H9 (cell line): ENCODE data around the gene SLC22A16. TPM values are rescaled to one million over a fixed set of nuclear protein-coding genes. Genes with fewer than 3 reads are reported as not detected.

Experiments used
- DNase-seq: peaks from one replicate; pipeline ENCODE4 v3.0.0-alpha.2; 2017
- H2AFZ ChIP-seq: one replicate; pipeline ENCODE4 v1.6.1; 2013; ENCODE audit warnings: mild to moderate bottlenecking, low read length, control low read depth, moderate library complexity
- H2AK5ac ChIP-seq: 2 replicates; pipeline ENCODE4 v1.6.1; 2013; ENCODE audit warnings: low read length, control low read depth, mixed read lengths; ENCODE audit not compliant: insufficient read length
- H2BK120ac ChIP-seq: one replicate; pipeline ENCODE4 v1.6.1; 2013; ENCODE audit warnings: low read depth, mild to moderate bottlenecking, low read length, control low read depth, inconsistent platforms; ENCODE audit not compliant: poor library complexity, severe bottlenecking
- H2BK12ac ChIP-seq: 2 replicates; pipeline ENCODE4 v1.6.1; 2013; ENCODE audit warnings: low read length, control low read depth, mixed read lengths, low read depth; ENCODE audit not compliant: insufficient read length
- H2BK15ac ChIP-seq: 2 replicates; pipeline ENCODE4 v1.6.1; 2013; ENCODE audit warnings: low read depth, low read length, control low read depth
- H2BK20ac ChIP-seq: one replicate; pipeline ENCODE4 v1.6.1; 2013; ENCODE audit warnings: low read depth, mild to moderate bottlenecking, low read length, control low read depth, inconsistent platforms; ENCODE audit not compliant: poor library complexity, severe bottlenecking
- H2BK5ac ChIP-seq: 2 replicates; pipeline ENCODE4 v1.6.1; 2013; ENCODE audit warnings: low read length, control low read depth, mixed read lengths; ENCODE audit not compliant: insufficient read length
- H3K14ac ChIP-seq: 2 replicates; pipeline ENCODE4 v1.6.1; 2013; ENCODE audit warnings: low read length, control low read depth; ENCODE audit not compliant: insufficient read depth
- H3K18ac ChIP-seq: 2 replicates; pipeline ENCODE4 v1.6.1; 2013; ENCODE audit warnings: low read depth, mild to moderate bottlenecking, mixed read lengths, low read length, control low read depth; ENCODE audit not compliant: insufficient read length
- H3K23ac ChIP-seq: 2 replicates; pipeline ENCODE4 v1.6.1; 2013; ENCODE audit warnings: low read length, control low read depth, mixed read lengths, low read depth; ENCODE audit not compliant: insufficient read length
- H3K23me2 ChIP-seq: 2 replicates; pipeline ENCODE4 v1.6.1; 2013; ENCODE audit warnings: low read depth, mild to moderate bottlenecking, mixed read lengths, low read length, control low read depth; ENCODE audit not compliant: insufficient read length, poor library complexity, severe bottlenecking
- H3K27ac ChIP-seq: 2 replicates; pipeline ENCODE4 v1.5.1; 2013; ENCODE audit warnings: low read length, control low read depth, mixed read lengths, low read depth; ENCODE audit not compliant: insufficient read length
- H3K27me3 ChIP-seq: 2 replicates; pipeline ENCODE4 v1.6.1; 2013; ENCODE audit warnings: low read length, control low read depth, inconsistent platforms; ENCODE audit not compliant: insufficient read depth
- H3K4ac ChIP-seq: 2 replicates; pipeline ENCODE4 v1.6.1; 2013; ENCODE audit warnings: low read depth, mild to moderate bottlenecking, control low read depth, inconsistent platforms, low read length, moderate library complexity
- H3K4me1 ChIP-seq: 2 replicates; pipeline ENCODE4 v1.6.1; 2013; ENCODE audit warnings: low read length, control low read depth, inconsistent platforms; ENCODE audit not compliant: insufficient read depth
- H3K4me2 ChIP-seq: 2 replicates; pipeline ENCODE4 v1.6.1; 2013; ENCODE audit warnings: low read length, control low read depth, mixed read lengths; ENCODE audit not compliant: insufficient read length, insufficient read depth
- H3K56ac ChIP-seq: 2 replicates; pipeline ENCODE4 v1.6.1; 2013; ENCODE audit warnings: low read depth, mild to moderate bottlenecking, mixed read lengths, low read length, control low read depth; ENCODE audit not compliant: insufficient read length
- H3K79me1 ChIP-seq: 2 replicates; pipeline ENCODE4 v1.6.1; 2013; ENCODE audit warnings: low read depth, mild to moderate bottlenecking, moderate library complexity, low read length, control low read depth, inconsistent platforms; ENCODE audit not compliant: insufficient read depth, poor library complexity, severe bottlenecking
- H3K79me2 ChIP-seq: 2 replicates; pipeline ENCODE4 v1.6.1; 2013; ENCODE audit warnings: low read length, control low read depth, inconsistent platforms; ENCODE audit not compliant: insufficient read depth
- H3K9ac ChIP-seq: 2 replicates; pipeline ENCODE4 v1.6.1; 2013; ENCODE audit warnings: low read length, control low read depth, mixed read lengths; ENCODE audit not compliant: insufficient read length; ENCODE audit errors: extremely low read depth
- H3K9me3 ChIP-seq: one replicate; pipeline ENCODE4 v1.6.1; 2013; ENCODE audit warnings: low read depth, low read length, inconsistent platforms; ENCODE audit not compliant: control insufficient read depth
- H3T11ph ChIP-seq: one replicate; pipeline ENCODE4 v1.6.1; 2013; ENCODE audit warnings: mild to moderate bottlenecking, low read length, control low read depth, inconsistent platforms
- H4K20me1 ChIP-seq: one replicate; pipeline ENCODE4 v1.6.1; 2013; ENCODE audit not compliant: control insufficient read depth, insufficient read length, insufficient read depth
- H4K5ac ChIP-seq: 2 replicates; pipeline ENCODE4 v1.6.1; 2013; ENCODE audit warnings: low read depth, mild to moderate bottlenecking, mixed read lengths, low read length, control low read depth; ENCODE audit not compliant: insufficient read length
- H4K8ac ChIP-seq: replicated peaks from 2 replicates; pipeline ENCODE4 v1.6.1; 2013; ENCODE audit warnings: low read length, control low read depth, mixed read lengths, low read depth; ENCODE audit not compliant: insufficient read length
- H4K91ac ChIP-seq: 2 replicates; pipeline ENCODE4 v1.6.1; 2013; ENCODE audit warnings: low read depth, mild to moderate bottlenecking, moderate library complexity, mixed read lengths, low read length, control low read depth; ENCODE audit not compliant: insufficient read length
- H3K27ac Mint-ChIP-seq, 3 experiments: 2 replicates in 2 of 3; 3 replicates in 1 of 3; pipeline ENCODE4 v1.8.0; 2020 to 2021; ENCODE audit warnings: mixed read lengths in 3 of 3, mild to moderate bottlenecking in 1 of 3, moderate library complexity in 1 of 3
- H3K27me3 Mint-ChIP-seq: 2 replicates; pipeline ENCODE4 v1.8.0; 2021; ENCODE audit warnings: low read depth, mild to moderate bottlenecking, moderate library complexity, mixed read lengths
- H3K36me3 Mint-ChIP-seq, 3 experiments: 2 replicates in 2 of 3; 3 replicates in 1 of 3; pipeline ENCODE4 v1.8.0; 2020 to 2021; ENCODE audit warnings: low read depth in 3 of 3, mixed read lengths in 3 of 3; ENCODE audit not compliant: insufficient read depth in 1 of 3
- H3K4me1 Mint-ChIP-seq, 2 experiments: 2 replicates each; pipeline ENCODE4 v1.8.0; 2020; ENCODE audit warnings: mixed read lengths in 2 of 2
- H3K4me3 Mint-ChIP-seq, 2 experiments: 2 replicates in 1 of 2; 3 replicates in 1 of 2; pipeline ENCODE4 v1.8.0; 2020 to 2021; ENCODE audit warnings: mild to moderate bottlenecking in 2 of 2, mixed read lengths in 2 of 2, moderate library complexity in 1 of 2
- H3K9me3 Mint-ChIP-seq, 2 experiments: 2 replicates in 1 of 2; 3 replicates in 1 of 2; pipeline ENCODE4 v1.8.0; 2020; ENCODE audit warnings: mild to moderate bottlenecking in 2 of 2, mixed read lengths in 2 of 2, moderate library complexity in 1 of 2
- WGBS: extraction: QIAGEN DNeasy Blood & Tissue Kit; methylation state at CpG from one replicate; pipeline ENCODE4 v1.1.7; 2013; ENCODE audit warnings: missing lambda C conversion rate, low lambda C conversion rate, mixed read lengths; ENCODE audit not compliant: insufficient read length; ENCODE audit errors: extremely low coverage; 5-methylcytosine and 5-hydroxymethylcytosine counted together
- total RNA-seq: library from RNA; stranded (reverse); gene quantifications from 2 replicates; pipeline ENCODE4 v1.2.1, GENCODE V29; 2021
- TF ChIP-seq, protein P1 (sequence below): fragments of 200-600 bp; sonication (generic); conservative IDR thresholded peaks from 3 replicates; pipeline ENCODE4 v1.8.0; 2021; ENCODE audit warnings: antibody characterized with exemption, mild to moderate bottlenecking

Gene SLC22A16
- total RNA-seq, 1 experiment from 2014 or later = not detected

DNA sequence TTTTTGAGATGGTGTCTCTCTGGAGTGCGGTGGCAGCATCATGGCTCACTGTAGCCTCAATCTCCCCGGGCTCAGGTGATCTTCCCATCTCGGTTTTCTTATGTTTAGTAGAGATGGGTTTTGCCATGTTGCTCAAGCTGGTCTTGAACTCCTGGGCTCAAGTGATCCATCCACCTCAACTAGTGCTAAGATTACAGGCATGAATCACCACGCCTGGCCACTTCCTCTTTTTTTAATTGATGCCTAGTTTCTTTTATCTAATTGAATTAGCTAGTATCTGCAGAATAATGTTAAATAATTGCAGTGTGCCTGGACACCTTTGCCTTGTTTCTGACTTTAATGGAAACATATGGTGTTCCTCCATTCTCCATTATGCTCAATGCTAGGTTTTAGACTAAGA is 38.4 kb upstream of the SLC22A16 start:
- no peaks in the 10 kb centered on the region for H3K23me2 ChIP-seq
- no peak overlapping the region for H3K27ac Mint-ChIP-seq
- H4K20me1 ChIP-seq = no peaks in the 10 kb centered on the region
- H3K27ac ChIP-seq = no peak overlapping the region
- no peak overlapping the region for H3K4ac ChIP-seq
- no peak overlapping the region for H2BK12ac ChIP-seq
- no peak overlapping the region for H3K56ac ChIP-seq
- H3K79me2 ChIP-seq = no peaks in the 10 kb centered on the region
- H4K5ac ChIP-seq = no peak overlapping the region
- no peak overlapping the region for H3K14ac ChIP-seq
- H2BK5ac ChIP-seq = no peak overlapping the region
- H4K8ac ChIP-seq = no peak overlapping the region
- H3K23ac ChIP-seq = no peak overlapping the region
- no peak overlapping the region for H3K18ac ChIP-seq
- no peak overlapping the region for H3K4me2 ChIP-seq
- H3K4me3 Mint-ChIP-seq = no peak overlapping the region
- no peak overlapping the region for H2AK5ac ChIP-seq
- no peak overlapping the region for H2BK120ac ChIP-seq
- peaks cover 5% of the 10 kb centered on the region; the same call in 1 of the 2 replicates for H3K4me1 ChIP-seq
- peaks cover 0 to 10% (median 6%) of the 10 kb centered on the region in 3 experiments; a peak in 5 of 7 replicates for H3K36me3 Mint-ChIP-seq
- no peak overlapping the region for H3T11ph ChIP-seq
- H3K27me3 Mint-ChIP-seq = peaks cover 7% of the 10 kb centered on the region; the same call in 1 of the 2 replicates
- no peak overlapping the region for H2BK15ac ChIP-seq
- peaks cover 32% of the 10 kb centered on the region in 2 experiments for H3K4me1 Mint-ChIP-seq
- peaks cover 0 to 11% of the 10 kb centered on the region in 2 experiments; a peak in 3 of 5 replicates for H3K9me3 Mint-ChIP-seq
- H4K91ac ChIP-seq = no peak overlapping the region
- no peak for DNase-seq
- no CpG with 5 or more reads among the region's 4 CpGs for WGBS
- H3K27me3 ChIP-seq = no peaks in the 10 kb centered on the region
- no peak overlapping the region for H2AFZ ChIP-seq
- H3K9ac ChIP-seq = no peak overlapping the region
- TF ChIP-seq, protein P1, sequence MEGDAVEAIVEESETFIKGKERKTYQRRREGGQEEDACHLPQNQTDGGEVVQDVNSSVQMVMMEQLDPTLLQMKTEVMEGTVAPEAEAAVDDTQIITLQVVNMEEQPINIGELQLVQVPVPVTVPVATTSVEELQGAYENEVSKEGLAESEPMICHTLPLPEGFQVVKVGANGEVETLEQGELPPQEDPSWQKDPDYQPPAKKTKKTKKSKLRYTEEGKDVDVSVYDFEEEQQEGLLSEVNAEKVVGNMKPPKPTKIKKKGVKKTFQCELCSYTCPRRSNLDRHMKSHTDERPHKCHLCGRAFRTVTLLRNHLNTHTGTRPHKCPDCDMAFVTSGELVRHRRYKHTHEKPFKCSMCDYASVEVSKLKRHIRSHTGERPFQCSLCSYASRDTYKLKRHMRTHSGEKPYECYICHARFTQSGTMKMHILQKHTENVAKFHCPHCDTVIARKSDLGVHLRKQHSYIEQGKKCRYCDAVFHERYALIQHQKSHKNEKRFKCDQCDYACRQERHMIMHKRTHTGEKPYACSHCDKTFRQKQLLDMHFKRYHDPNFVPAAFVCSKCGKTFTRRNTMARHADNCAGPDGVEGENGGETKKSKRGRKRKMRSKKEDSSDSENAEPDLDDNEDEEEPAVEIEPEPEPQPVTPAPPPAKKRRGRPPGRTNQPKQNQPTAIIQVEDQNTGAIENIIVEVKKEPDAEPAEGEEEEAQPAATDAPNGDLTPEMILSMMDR = no peak
- no peaks in the 10 kb centered on the region for H3K9me3 ChIP-seq
- no peaks in the 10 kb centered on the region for H3K79me1 ChIP-seq
- H2BK20ac ChIP-seq = no peak overlapping the region
